Stomach (tissue), 9 donors: ENCODE data around the gene HECTD4. TPM values are rescaled to one million over a fixed set of nuclear protein-coding genes. Genes with fewer than 3 reads are reported as not detected.

Source experiments
- DNase-seq, 2 donors: peaks; one replicate each; pipeline versions ENCODE4 v3.0.0 to v3.0.0-alpha.2; 2013 to 2019
- H3K27ac ChIP-seq, 5 donors: fragments of 200-600 bp in 4 of 5; sonication (generic) in 4 of 5; one replicate each; pipeline ENCODE4 v1.5.1; 2013 to 2019; ENCODE audit warnings: mild to moderate bottlenecking in 1 of 5, moderate library complexity in 1 of 5
- H3K27me3 ChIP-seq, 3 donors: fragments of 200-600 bp; sonication (generic); one replicate each; pipeline ENCODE4 v1.5.1; 2017 to 2019; ENCODE audit warnings: mixed run types in 1 of 3
- H3K36me3 ChIP-seq, 4 donors: fragments of 200-600 bp; sonication (generic); 1 replicate in 3 of 4; 2 replicates in 1 of 4; pipeline ENCODE4 v1.5.1; 2016 to 2019
- H3K4me1 ChIP-seq, 4 donors: fragments of 200-600 bp; sonication (generic); one replicate each; pipeline ENCODE4 v1.5.1; 2016 to 2019
- H3K4me3 ChIP-seq, 4 donors: fragments of 200-600 bp; sonication (generic) in 3 of 4; one replicate each; pipeline ENCODE4 v1.5.1; 2016 to 2019; ENCODE audit warnings: mild to moderate bottlenecking in 1 of 4
- H3K9me3 ChIP-seq, 4 donors: fragments of 200-600 bp; sonication (generic); one replicate each; pipeline ENCODE4 v1.5.1; 2016 to 2019
- EP300 ChIP-seq: sonication (generic); formaldehyde crosslinking; IDR thresholded peaks from one replicate; pipeline ENCODE4 v1.6.1; 2017; ENCODE audit warnings: antibody characterized with exemption
- POLR2A ChIP-seq, 4 donors: fragments of 450-650 bp; IDR thresholded peaks; one replicate each; pipeline ENCODE4 v1.6.1; 2016; ENCODE audit warnings: antibody characterized with exemption in 4 of 4, control low read depth in 2 of 4, mild to moderate bottlenecking in 1 of 4, moderate library complexity in 1 of 4
- POLR2AphosphoS5 ChIP-seq, 3 donors: sonication (generic); formaldehyde crosslinking; IDR thresholded peaks; one replicate each; pipeline ENCODE4 v1.6.1; 2016; ENCODE audit warnings: antibody characterized with exemption in 3 of 3
- WGBS, 5 donors: extraction: QIAGEN DNeasy Blood & Tissue Kit in 3 of 5; methylation state at CpG; one replicate each; pipeline versions ENCODE4 v1.1.5 to v1.1.7; 2013 to 2018; 5-methylcytosine and 5-hydroxymethylcytosine counted together
- intact Hi-C: fragments of 100-400 bp; cut with DNase I; formaldehyde crosslinking; loops from one replicate; pipeline ENCODE4 v1.15.1; 2023; ENCODE audit warnings: low total_unique reads
- polyA plus RNA-seq, 3 donors: library from polyadenylated mRNA; stranded (reverse); fragments of 200-250 nt; gene quantifications; one replicate each; pipeline ENCODE4 v1.2.3, GENCODE V29; 2013
- total RNA-seq, 5 donors: library from RNA; depleted of rRNA; stranded (reverse); fragments of >200 nt; gene quantifications; one replicate each; pipeline versions ENCODE4 v1.1.0 to v1.2.3, GENCODE V29; 2014 to 2016
- TF ChIP-seq, protein P1 (sequence below), 7 experiments: fragments of 450-650 bp in 4 of 7; fragments of 200-600 bp in 3 of 7; sonication (generic) in 3 of 7; IDR thresholded peaks; one replicate each; pipeline ENCODE4 v1.5.1; 2016 to 2019; ENCODE audit warnings: antibody characterized with exemption in 7 of 7, control low read depth in 2 of 7, mild to moderate bottlenecking in 1 of 7
- donor health status: healthy with polysubstance abuse.
- donor health status: Bipolar disorder and iron deficiency.
- donor health status: healthy.

Gene HECTD4
- total and polyA plus RNA-seq, 8 donors: 3.2 to 375 (median 58.7) TPM

DNA sequence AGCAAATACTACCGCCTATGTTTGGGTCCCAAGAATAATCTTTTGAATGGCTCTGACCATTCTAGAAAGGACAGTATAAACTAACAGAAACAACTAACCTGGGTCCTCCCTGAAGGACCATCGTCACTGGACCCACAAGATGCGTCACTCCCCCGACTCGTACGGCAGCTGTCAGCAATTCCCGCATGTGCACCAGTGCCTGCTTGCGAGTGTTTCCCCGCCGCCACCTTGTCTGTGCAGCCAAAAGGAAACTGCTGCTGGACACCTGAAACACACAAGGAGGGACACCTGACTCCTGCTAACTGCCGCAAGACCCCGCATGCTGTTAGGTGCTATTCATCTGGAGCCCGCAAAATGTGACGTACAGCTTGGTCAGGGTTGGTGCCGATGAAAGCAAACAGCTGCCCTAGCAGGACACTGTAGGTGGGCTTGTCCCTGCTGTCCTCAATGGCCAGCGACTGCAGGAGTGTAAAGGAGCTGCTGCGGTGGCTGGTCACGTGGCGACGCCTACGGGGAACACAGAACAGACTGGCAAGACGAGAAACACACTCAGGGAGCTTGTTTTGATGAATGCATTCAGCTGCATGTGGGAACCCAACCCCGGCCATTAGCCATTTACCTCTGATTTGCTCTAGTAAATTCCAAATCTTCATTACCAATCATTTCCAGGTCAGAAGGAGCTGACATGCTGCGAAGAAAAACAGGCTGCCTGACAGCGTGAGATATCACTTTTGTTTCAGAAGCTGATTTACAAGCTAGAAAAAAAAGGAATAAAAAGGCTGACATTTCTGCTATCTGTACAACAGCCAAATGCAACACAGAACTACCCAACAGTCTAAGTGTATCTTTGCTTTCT lies 138.7 kb downstream of the HECTD4 start:
- TF ChIP-seq, protein P1, sequence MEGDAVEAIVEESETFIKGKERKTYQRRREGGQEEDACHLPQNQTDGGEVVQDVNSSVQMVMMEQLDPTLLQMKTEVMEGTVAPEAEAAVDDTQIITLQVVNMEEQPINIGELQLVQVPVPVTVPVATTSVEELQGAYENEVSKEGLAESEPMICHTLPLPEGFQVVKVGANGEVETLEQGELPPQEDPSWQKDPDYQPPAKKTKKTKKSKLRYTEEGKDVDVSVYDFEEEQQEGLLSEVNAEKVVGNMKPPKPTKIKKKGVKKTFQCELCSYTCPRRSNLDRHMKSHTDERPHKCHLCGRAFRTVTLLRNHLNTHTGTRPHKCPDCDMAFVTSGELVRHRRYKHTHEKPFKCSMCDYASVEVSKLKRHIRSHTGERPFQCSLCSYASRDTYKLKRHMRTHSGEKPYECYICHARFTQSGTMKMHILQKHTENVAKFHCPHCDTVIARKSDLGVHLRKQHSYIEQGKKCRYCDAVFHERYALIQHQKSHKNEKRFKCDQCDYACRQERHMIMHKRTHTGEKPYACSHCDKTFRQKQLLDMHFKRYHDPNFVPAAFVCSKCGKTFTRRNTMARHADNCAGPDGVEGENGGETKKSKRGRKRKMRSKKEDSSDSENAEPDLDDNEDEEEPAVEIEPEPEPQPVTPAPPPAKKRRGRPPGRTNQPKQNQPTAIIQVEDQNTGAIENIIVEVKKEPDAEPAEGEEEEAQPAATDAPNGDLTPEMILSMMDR (IDR thresholded peaks at IDR 0.05): no peak
- TF ChIP-seq POLR2AphosphoS5 (IDR thresholded peaks at IDR 0.05) (no peak), POLR2A (IDR thresholded peaks at IDR 0.05) (no peak), EP300 (no peak)
- Histone ChIP-seq H3K9me3 (no peaks in the 10 kb centered on the region), H3K4me1 (no peaks in the 10 kb centered on the region), H3K27ac (no peak overlapping the region), H3K36me3 (peaks cover 42 to 100% (median 100%) of the 10 kb centered on the region in 4 donors), H3K4me3 (no peak overlapping the region), H3K27me3 (no peaks in the 10 kb centered on the region)
- WGBS, 5 donors: 65 to 95% (median 95%) methylated on average over 25 of the region's 25 CpGs
- intact Hi-C loops: no loop called here
- no peak for DNase-seq

DNA sequence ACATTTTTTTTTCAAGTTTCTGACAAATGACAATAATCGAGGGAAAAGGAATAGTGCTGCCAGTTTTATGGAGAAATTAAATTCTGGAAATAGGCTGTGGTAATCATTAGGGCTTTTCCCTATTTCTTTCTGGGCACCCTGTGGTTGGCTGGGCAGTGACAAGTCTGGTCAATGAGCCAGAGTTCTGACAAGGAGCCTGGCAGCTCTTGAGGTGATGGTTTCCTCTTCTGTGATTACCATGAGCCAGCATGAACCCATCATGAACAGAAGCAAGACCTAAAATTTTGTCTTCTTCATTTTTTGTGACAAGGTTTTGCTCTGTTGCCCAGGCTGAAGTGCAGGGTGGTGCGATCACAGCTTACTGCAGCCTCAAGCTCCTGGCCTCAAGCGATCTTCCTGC lies 141.1 kb downstream of the HECTD4 start:
- TF ChIP-seq, protein P1 (IDR thresholded peaks at IDR 0.05): no peak
- TF ChIP-seq EP300: no peak
- no peak for TF ChIP-seq POLR2A (IDR thresholded peaks at IDR 0.05)
- no peak for TF ChIP-seq POLR2AphosphoS5 (IDR thresholded peaks at IDR 0.05)
- WGBS, 5 donors: 81 to 91% (median 86%) methylated on average over 3 of the region's 3 CpGs
- H3K27ac ChIP-seq: no peak overlapping the region
- intact Hi-C loops: no loop called here
- peaks cover 42 to 100% (median 100%) of the 10 kb centered on the region in 4 donors for H3K36me3 ChIP-seq
- no peaks in the 10 kb centered on the region for H3K27me3 ChIP-seq
- H3K9me3 ChIP-seq: no peaks in the 10 kb centered on the region
- no peak overlapping the region for H3K4me3 ChIP-seq
- no peaks in the 10 kb centered on the region for H3K4me1 ChIP-seq
- no peak for DNase-seq

DNA sequence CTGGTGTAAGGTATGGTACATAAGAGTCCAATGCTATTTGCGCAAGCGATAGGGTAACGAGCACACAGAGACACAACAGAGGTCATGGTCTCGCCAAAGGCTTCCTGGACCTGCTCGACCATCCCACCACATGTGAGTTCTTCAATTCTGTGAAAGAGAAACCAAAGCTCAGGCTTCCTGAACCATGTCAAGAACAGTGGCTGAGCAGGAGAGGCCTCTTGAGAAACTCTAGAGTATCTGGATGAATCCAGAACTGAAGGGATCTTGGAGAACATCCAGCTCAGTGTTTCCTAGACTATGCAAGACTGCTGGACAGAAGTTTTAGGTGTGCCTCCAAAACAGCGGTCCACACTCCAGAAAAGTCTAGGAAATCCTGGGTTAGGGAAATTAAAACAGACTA lies 142.3 kb downstream of the HECTD4 start:
- TF ChIP-seq POLR2AphosphoS5 (IDR thresholded peaks at IDR 0.05) (no peak), EP300 (no peak)
- TF ChIP-seq, protein P1 (IDR thresholded peaks at IDR 0.05): no peak
- Histone ChIP-seq H3K27me3 (no peaks in the 10 kb centered on the region), H3K27ac (no peak overlapping the region), H3K4me3 (no peak overlapping the region), H3K9me3 (no peaks in the 10 kb centered on the region), H3K4me1 (no peaks in the 10 kb centered on the region), H3K36me3 (peaks cover 46 to 100% (median 100%) of the 10 kb centered on the region in 4 donors)
- 89 to 96% (median 93%) methylated on average over 6 of the region's 6 CpGs for WGBS, 5 donors
- no peak for DNase-seq
- intact Hi-C loops: no loop called here

DNA sequence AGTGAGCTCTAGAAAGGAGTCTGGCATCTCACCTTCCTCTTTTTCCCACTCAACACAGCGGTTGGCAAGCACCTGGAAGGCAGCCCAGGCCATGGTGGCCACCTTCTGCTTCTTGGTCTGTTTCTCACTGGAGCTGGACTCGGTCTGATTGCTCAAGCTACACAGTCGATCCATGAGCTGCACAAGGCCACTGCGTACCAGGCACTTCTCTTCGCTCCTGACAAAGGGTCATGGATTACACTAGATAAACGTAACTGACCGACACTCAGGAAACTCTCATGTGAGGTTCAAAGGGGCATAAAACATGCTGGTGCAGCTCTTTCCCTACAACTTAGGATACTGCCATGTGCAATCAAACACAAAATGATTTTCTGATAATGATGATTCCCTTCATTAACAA lies 143.2 kb downstream of the HECTD4 start:
- WGBS, 5 donors: 85 to 94% (median 91%) methylated on average over 7 of the region's 7 CpGs
- TF ChIP-seq EP300 (no peak), POLR2AphosphoS5 (IDR thresholded peaks at IDR 0.05) (no peak), POLR2A (IDR thresholded peaks at IDR 0.05) (no peak)
- TF ChIP-seq, protein P1 (IDR thresholded peaks at IDR 0.05): no peak
- Histone ChIP-seq H3K4me3 (no peak overlapping the region), H3K4me1 (no peaks in the 10 kb centered on the region), H3K27me3 (no peaks in the 10 kb centered on the region), H3K9me3 (no peaks in the 10 kb centered on the region), H3K27ac (no peak overlapping the region), H3K36me3 (peaks cover 49 to 100% (median 100%) of the 10 kb centered on the region in 4 donors)
- intact Hi-C loops: no loop called here
- no peak for DNase-seq
